Endothelial cell of umbilical vein (primary cell): ENCODE data around the gene AKAIN1. TPM values are rescaled to one million over a fixed set of nuclear protein-coding genes. Genes with fewer than 3 reads are reported as not detected.

Experiments used
- BruUV-seq: library from RNA; stranded (reverse); fragments of 400-500 nt; replicated peaks from 2 replicates; lab custom pipeline; 2021; lab: Mats Ljungman, UMichigan
- CTCF ChIA-PET: fragments of 300-600, 350-600 bp; sonication (Branson Sonifier 250); formaldehyde crosslinking; loops from one replicate; lab custom pipeline; 2021; ENCODE audit warnings: antibody characterized with exemption, inconsistent platforms; lab: Charles Lee
- POLR2A ChIA-PET: fragments of 300-600, 350-600 bp; sonication (Branson Sonifier 250); formaldehyde crosslinking; loops from one replicate; lab custom pipeline; 2021; ENCODE audit warnings: antibody characterized with exemption, inconsistent platforms; lab: Charles Lee
- DNase-seq: peaks from one replicate; pipeline ENCODE4 v3.0.0-alpha.2; 2011; ENCODE audit warnings: low read depth, low spot score
- FAIRE-seq: peaks from 2 replicates; lab custom pipeline; 2011; peaks lifted over from hg19 to GRCh38; lab: Jason Lieb, UNC
- H2AFZ ChIP-seq: 2 replicates; pipeline ENCODE4 v1.6.0; 2012; ENCODE audit warnings: low read depth, low read length, control low read depth, inconsistent platforms
- H3K27ac ChIP-seq: 2 replicates; pipeline ENCODE4 v1.5.1; 2011; ENCODE audit warnings: low read depth, mild to moderate bottlenecking, control low read depth, low read length, moderate library complexity; ENCODE audit not compliant: insufficient read depth
- H3K27me3 ChIP-seq, 2 experiments: 2 replicates each; pipeline versions ENCODE4 v1.6.0 to v1.6.1; 2011; ENCODE audit warnings: low read length in 2 of 2, mixed read lengths in 1 of 2; ENCODE audit not compliant: control insufficient read depth in 2 of 2, insufficient read depth in 2 of 2
- H3K36me3 ChIP-seq, 2 experiments: 2 replicates in 1 of 2; 3 replicates in 1 of 2; pipeline ENCODE4 v1.5.1; 2011; ENCODE audit warnings: low read length in 2 of 2, mild to moderate bottlenecking in 1 of 2, moderate library complexity in 1 of 2; ENCODE audit not compliant: control insufficient read depth in 2 of 2, insufficient read depth in 2 of 2; ENCODE audit errors: extremely low read depth in 1 of 2
- H3K4me1 ChIP-seq: 3 replicates; pipeline ENCODE4 v1.5.1; 2011; ENCODE audit warnings: mild to moderate bottlenecking, low read length; ENCODE audit not compliant: control insufficient read depth, insufficient read depth; ENCODE audit errors: extremely low read depth
- H3K4me2 ChIP-seq: 2 replicates; pipeline ENCODE4 v1.6.1; 2011; ENCODE audit warnings: low read length, control low read depth, mixed read lengths; ENCODE audit not compliant: insufficient read depth
- H3K4me3 ChIP-seq, 3 experiments: fragments of 200-600 bp in 1 of 3; sonication (generic), shearing (Covaris generic) in 1 of 3; replicated peaks in 1 of 3; 2 replicates each; pipeline ENCODE4 v1.5.1; 2011 to 2016; ENCODE audit warnings: control low read depth in 3 of 3, low read length in 3 of 3, mild to moderate bottlenecking in 2 of 3, inconsistent platforms in 1 of 3, low read depth in 1 of 3, moderate library complexity in 1 of 3; ENCODE audit not compliant: insufficient read depth in 1 of 3
- H3K79me2 ChIP-seq: 2 replicates; pipeline ENCODE4 v1.6.0; 2012; ENCODE audit warnings: low read length, inconsistent platforms; ENCODE audit not compliant: control insufficient read depth, insufficient read depth
- H3K9ac ChIP-seq: replicated peaks from 2 replicates; pipeline ENCODE3; 2011; ENCODE audit warnings: low read length, control low read depth; ENCODE audit not compliant: insufficient read depth; ENCODE audit errors: extremely low read depth
- H3K9me1 ChIP-seq: replicated peaks from 3 replicates; pipeline ENCODE4 v1.6.0; 2011; ENCODE audit warnings: mild to moderate bottlenecking, low read length; ENCODE audit not compliant: control insufficient read depth, insufficient read depth; ENCODE audit errors: extremely low read depth
- H3K9me3 ChIP-seq: replicated peaks from 2 replicates; pipeline ENCODE4 v1.5.1; 2012; ENCODE audit warnings: low read length, inconsistent platforms; ENCODE audit not compliant: control insufficient read depth, insufficient read depth
- H4K20me1 ChIP-seq: replicated peaks from 2 replicates; pipeline ENCODE3; 2011; ENCODE audit warnings: mild to moderate bottlenecking, low read length; ENCODE audit not compliant: control insufficient read depth, insufficient read depth; ENCODE audit errors: extremely low read depth
- EZH2 ChIP-seq: IDR thresholded peaks from 2 replicates; pipeline ENCODE4 v1.6.1; 2012; ENCODE audit warnings: borderline replicate concordance, low read depth, mild to moderate bottlenecking, moderate library complexity, low read length, inconsistent platforms; ENCODE audit not compliant: severe bottlenecking
- FOS ChIP-seq: IDR thresholded peaks from 2 replicates; pipeline ENCODE4 v1.6.1; 2011; ENCODE audit warnings: mild to moderate bottlenecking, low read length, moderate library complexity, borderline replicate concordance; ENCODE audit not compliant: insufficient read depth
- GATA2 ChIP-seq: IDR thresholded peaks from 2 replicates; pipeline ENCODE4 v1.7.0; 2011; ENCODE audit warnings: low read depth, mild to moderate bottlenecking, moderate library complexity, mixed read lengths, low read length; ENCODE audit not compliant: insufficient read length, insufficient read depth
- JUN ChIP-seq: IDR thresholded peaks from 2 replicates; pipeline ENCODE4 v1.6.1; 2011; ENCODE audit warnings: borderline replicate concordance, low read depth; ENCODE audit not compliant: insufficient read length, insufficient read depth
- MYC ChIP-seq: IDR thresholded peaks from one replicate; pipeline ENCODE4 v1.6.1; 2011; ENCODE audit warnings: mild to moderate bottlenecking, low read depth, low read length
- POLR2A ChIP-seq: IDR thresholded peaks from 2 replicates; pipeline ENCODE4 v1.6.1; 2012; ENCODE audit warnings: low read depth, mild to moderate bottlenecking, control low read depth, low read length
- POLR2AphosphoS5 ChIP-seq: IDR thresholded peaks from 2 replicates; pipeline ENCODE4 v1.6.1; 2012; ENCODE audit warnings: low read depth, mild to moderate bottlenecking, control low read depth, low read length, moderate library complexity; ENCODE audit not compliant: insufficient read depth
- dilution Hi-C: fragments of 300-500 bp; cut with MboI; formaldehyde crosslinking; loops from one replicate; pipeline ENCODE4 v1.15.0; 2019; ENCODE audit warnings: low sequenced_read_pairs; ENCODE audit not compliant: extremely low pct_ligation_motif_present
- intact Hi-C: fragments of 100-400 bp; cut with micrococcal nuclease; formaldehyde crosslinking; loops from one replicate; pipeline ENCODE4 v1.10.0; 2022
- polyA plus RNA-seq, 4 experiments: library from polyadenylated mRNA; depleted of rRNA in 3 of 4; stranded (reverse) in 3 of 4; unstranded in 1 of 4; fragments of >200 nt; gene quantifications; 2 replicates each; pipeline versions ENCODE4 v1.2.1 to v1.2.3, GENCODE V29; 2011 to 2012; ENCODE audit warnings: missing spikeins in 1 of 4
- total RNA-seq: library from RNA; stranded (reverse); gene quantifications from 2 replicates; pipeline ENCODE4 v1.2.3, GENCODE V29; 2021
- TF ChIP-seq, protein P1 (sequence below), 2 donors: IDR thresholded peaks; 1 replicate in 1 of 2; 2 replicates in 1 of 2; pipeline ENCODE4 v1.5.1; 2011; ENCODE audit warnings: low read length in 2 of 2, mild to moderate bottlenecking in 2 of 2, moderate library complexity in 2 of 2, control low read depth in 1 of 2, inconsistent platforms in 1 of 2, low read depth in 1 of 2; ENCODE audit not compliant: insufficient read depth in 1 of 2; ENCODE audit errors: extremely low read depth in 1 of 2
- TF ChIP-seq, protein P2 (sequence below): IDR thresholded peaks from 2 replicates; pipeline ENCODE4 v1.6.1; 2011; ENCODE audit not compliant: insufficient read depth, insufficient read length

AKAIN1 gene
- total and polyA plus RNA-seq, 2 donors (not counting 3 experiments of a cell fraction or from before 2014, with no cell fraction given): not detected

DNA sequence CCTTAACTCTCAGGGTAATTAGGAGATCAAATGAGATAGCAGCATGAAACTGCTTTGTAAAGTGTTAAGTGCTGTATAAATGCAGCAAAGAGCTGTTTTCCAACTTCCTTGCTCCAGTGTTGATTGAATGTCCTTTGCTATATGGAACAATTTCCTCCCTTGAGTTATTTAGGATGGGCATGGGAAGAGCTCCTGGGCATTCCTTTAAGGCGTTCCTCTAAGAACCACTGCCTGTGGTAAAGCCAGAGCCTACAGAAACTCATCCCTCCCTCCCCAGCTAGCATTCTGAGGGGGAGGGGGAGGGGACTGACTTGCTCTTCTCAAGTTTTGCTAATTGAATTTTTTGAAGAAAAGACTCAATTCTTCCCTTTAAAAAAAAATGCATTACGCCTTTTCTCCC is 1.4 kb downstream of the AKAIN1 start:
- H2AFZ ChIP-seq: no peak overlapping the region
- intact Hi-C loops: no loop called here
- ChIA-PET CTCF (no interaction called here), POLR2A (no interaction called here)
- H3K4me3 ChIP-seq: no peak overlapping the region
- no peak overlapping the region for H3K27ac ChIP-seq
- DNase-seq (no peak), FAIRE-seq (no peak)
- no TSS peak for BruUV-seq
- TF ChIP-seq, protein P1, sequence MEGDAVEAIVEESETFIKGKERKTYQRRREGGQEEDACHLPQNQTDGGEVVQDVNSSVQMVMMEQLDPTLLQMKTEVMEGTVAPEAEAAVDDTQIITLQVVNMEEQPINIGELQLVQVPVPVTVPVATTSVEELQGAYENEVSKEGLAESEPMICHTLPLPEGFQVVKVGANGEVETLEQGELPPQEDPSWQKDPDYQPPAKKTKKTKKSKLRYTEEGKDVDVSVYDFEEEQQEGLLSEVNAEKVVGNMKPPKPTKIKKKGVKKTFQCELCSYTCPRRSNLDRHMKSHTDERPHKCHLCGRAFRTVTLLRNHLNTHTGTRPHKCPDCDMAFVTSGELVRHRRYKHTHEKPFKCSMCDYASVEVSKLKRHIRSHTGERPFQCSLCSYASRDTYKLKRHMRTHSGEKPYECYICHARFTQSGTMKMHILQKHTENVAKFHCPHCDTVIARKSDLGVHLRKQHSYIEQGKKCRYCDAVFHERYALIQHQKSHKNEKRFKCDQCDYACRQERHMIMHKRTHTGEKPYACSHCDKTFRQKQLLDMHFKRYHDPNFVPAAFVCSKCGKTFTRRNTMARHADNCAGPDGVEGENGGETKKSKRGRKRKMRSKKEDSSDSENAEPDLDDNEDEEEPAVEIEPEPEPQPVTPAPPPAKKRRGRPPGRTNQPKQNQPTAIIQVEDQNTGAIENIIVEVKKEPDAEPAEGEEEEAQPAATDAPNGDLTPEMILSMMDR (IDR thresholded peaks at IDR 0.05; ENCODE audit: extremely low read depth in 1 of 2, insufficient read depth in 1 of 2, low read depth in 1 of 2, low read length in 2 of 2): no peak
- TF ChIP-seq FOS (no peak), GATA2 (no peak), EZH2 (no peak), MYC (no peak), POLR2A (no peak), POLR2AphosphoS5 (no peak), JUN (no peak)
- TF ChIP-seq, protein P2, sequence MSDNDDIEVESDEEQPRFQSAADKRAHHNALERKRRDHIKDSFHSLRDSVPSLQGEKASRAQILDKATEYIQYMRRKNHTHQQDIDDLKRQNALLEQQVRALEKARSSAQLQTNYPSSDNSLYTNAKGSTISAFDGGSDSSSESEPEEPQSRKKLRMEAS: no peak
- H3K9me1 ChIP-seq: no peaks in the 10 kb centered on the region
- no peak overlapping the region for H3K9ac ChIP-seq
- no peaks in the 10 kb centered on the region for H3K9me3 ChIP-seq
- H3K4me1 ChIP-seq: no peaks in the 10 kb centered on the region
- no peaks in the 10 kb centered on the region for H3K79me2 ChIP-seq
- no peak overlapping the region for H3K4me2 ChIP-seq
- H3K36me3 ChIP-seq: no peaks in the 10 kb centered on the region
- peaks cover 12 to 14% of the 10 kb centered on the region in 2 experiments for H3K27me3 ChIP-seq
- no peaks in the 10 kb centered on the region for H4K20me1 ChIP-seq
- dilution Hi-C loops: no loop called here
